IPS-18c (cell line): ENCODE results near the gene FSTL5.

ENCODE experiments used
- H3K4me3 ChIP-seq: 2 replicates; pipeline ENCODE4 v1.7.0; 2013; ENCODE audit warnings: low read depth, mild to moderate bottlenecking, low read length, moderate library complexity; ENCODE audit not compliant: insufficient read depth
- H3K9me3 ChIP-seq: one replicate; pipeline ENCODE4 v1.6.1; 2013; ENCODE audit warnings: mild to moderate bottlenecking, low read length, moderate library complexity; ENCODE audit not compliant: control insufficient read depth, insufficient read depth

FSTL5 gene

DNA sequence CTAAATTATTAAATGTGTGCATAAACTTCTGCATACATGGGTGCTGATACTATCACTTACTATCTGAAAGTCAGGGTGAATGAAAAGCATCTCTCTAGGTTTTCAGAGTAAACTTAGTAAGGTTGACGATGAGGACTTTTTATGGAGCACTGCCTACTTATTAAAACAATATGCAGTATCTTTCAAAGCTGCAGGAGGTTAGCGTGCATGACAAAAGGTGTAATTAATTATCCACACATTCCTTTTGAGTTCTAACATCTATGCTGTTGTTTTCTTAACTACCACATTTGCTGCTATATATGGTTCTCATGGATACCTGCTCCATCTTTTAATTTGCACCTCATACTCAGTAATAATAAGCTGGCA is 256.2 kb downstream of the FSTL5 start:
- H3K9me3 ChIP-seq: no peaks in the 10 kb centered on the region
- H3K4me3 ChIP-seq: no peak overlapping the region

DNA sequence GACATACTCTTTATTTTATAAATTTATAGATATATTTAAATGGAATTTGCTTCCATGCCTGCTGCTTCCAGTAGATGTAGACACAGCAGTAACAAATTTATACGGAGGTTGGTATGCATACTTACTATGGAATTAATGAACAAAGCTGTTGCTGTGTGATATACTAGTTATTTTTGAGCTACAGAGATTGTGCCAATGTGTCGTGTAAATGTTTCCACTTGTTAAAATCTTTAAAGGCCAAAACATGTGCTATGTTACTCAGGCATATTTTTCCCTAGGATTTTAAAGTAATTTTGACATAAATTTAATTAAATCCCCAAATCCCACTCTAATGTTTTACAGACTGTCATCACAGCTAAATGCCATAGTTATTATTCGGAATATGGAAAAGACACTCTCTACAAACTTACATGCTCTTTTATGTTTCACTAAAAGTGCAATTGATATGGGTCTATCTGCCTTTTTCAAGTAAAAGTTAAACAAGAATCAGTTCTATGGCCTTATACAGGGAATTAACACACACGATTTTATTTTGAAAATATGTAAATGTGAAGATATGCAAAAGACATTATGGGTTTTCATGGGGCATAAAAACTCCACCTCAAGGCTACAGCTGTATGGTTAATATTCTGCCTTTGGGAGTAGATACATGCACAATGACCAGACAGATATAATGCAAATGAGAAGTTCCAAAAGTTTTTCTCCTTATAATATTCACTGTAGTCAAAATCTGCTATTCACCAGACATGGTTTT is 256.8 kb downstream of the FSTL5 start:
- Histone ChIP-seq H3K9me3 (no peaks in the 10 kb centered on the region), H3K4me3 (no peak overlapping the region)

DNA sequence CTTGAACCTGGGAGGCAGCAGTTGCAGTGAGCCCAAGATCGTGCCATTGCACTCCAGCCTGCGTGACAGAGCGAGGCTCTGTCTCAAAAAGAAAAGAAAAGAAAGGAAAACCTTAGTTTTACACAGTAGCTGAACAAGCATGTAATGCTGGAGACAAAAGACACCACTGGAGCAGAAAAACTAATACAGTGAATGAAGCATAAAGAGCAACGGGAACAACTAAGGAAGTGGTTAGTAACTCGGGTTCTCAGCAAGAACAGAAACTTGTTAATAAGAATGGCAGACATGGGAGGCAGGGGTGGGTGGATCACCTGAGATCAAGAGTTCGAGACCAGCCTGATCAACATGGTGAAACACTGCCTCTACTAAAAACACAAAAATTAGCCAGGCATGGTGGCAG is 263.7 kb downstream of the FSTL5 start:
- Histone ChIP-seq H3K9me3 (no peaks in the 10 kb centered on the region), H3K4me3 (no peak overlapping the region)

DNA sequence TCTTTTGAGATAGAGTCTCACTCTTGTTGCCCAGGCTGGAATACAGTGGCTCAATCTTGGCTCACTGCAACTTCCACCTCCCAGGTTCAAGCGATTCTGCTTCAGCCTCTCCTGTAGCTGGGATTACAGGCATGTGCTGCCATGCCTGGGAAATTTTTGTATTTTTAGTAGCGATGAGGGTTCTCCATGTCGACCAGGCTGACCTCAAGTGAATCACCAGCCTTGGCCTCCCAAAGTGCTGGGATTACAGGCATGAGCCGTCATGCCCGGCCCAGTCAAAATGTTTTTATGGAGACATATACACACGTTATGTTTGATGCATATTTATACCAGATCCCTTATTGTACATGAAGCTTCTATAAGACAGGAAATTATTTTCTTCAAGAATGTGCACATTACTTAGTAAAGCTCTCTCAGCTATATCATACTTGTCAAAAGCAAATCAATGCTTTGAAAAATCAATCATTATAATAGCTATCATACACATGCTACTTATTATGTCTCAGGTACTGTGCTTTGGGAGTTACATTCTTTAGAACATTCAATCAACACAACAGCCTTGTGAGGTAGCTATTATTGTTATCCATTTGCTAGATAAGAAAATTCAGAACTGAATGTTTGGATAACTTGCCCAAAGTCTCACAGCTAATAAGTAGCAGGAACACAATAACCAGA is 269.2 kb downstream of the FSTL5 start:
- Histone ChIP-seq H3K9me3 (no peaks in the 10 kb centered on the region), H3K4me3 (no peak overlapping the region)

DNA sequence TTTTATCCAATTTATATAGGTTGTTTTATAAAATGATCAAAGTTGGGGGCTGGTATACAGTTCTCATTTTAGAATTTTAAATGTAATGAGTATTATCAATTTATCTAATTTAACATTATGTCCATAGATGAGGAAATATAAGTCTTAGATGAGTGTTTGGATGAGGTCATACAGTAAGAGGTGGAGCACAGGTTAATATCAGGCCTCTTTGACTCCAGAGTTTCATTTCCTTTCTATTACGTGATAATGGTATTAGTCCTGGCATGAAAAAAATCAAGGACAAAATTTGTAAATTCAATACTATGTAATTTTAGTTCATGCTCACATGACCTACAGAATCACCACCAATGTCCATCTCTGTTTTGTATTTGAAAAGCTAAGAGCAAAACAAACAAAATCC is 269.8 kb downstream of the FSTL5 start:
- Histone ChIP-seq H3K9me3 (no peaks in the 10 kb centered on the region), H3K4me3 (no peak overlapping the region)

DNA sequence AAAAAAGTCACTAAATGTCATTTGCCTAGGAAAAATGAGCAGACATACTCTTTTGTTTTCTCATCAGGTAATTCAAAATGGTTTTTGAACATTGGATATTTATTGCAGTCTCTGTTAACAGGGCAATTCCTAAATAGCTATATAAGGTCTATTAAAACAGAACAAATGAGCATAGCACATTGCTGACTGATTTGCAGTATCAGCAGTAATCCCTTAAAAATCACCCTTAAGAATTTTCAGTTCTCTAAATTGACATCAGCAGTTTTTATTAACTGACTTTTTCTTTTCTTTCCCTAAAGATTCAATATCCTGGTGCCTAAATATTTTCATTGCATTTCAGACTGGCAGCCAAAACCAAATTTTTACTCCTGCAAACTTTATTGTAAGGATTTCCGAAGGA is 270.2 kb downstream of the FSTL5 start:
- H3K4me3 ChIP-seq: no peak overlapping the region
- H3K9me3 ChIP-seq: no peaks in the 10 kb centered on the region

DNA sequence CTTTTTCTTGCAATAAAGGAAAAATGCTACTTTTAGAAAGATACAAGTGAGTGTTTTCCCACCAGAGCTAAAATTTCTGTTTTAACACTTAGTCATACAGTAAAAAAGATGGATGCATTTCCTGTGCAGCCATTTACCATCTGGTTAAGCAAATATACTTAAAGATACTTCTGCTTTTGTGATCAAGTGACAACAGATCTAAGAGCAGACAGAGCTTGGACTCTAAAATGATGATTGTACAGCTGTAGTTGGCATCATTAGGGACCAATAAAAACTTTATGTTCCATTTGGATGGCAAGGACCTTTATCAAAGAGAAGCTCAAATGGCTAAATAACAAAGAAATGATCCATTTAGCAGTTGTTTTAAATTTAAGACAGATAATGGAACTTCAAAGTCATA is 270.8 kb downstream of the FSTL5 start:
- Histone ChIP-seq H3K9me3 (no peaks in the 10 kb centered on the region), H3K4me3 (no peak overlapping the region)

DNA sequence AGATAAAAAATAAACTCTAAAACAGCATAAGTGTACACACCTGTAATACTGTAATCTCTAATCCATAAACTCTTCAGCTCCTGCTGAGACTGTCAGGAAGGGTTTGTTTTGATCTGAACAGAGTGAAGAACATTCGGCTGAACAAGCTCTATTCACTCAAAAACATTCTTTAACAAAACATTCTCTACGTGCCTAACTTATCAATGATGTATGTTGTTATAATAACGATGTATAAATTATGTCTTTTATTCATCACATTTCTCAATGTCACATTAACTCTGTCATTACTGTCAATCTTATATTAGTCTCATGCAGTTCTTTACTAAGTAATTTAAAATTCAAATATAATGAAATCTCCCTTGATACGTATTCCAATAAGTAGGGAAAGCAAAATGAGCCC is 280.6 kb downstream of the FSTL5 start:
- Histone ChIP-seq H3K9me3 (no peaks in the 10 kb centered on the region), H3K4me3 (no peak overlapping the region)

DNA sequence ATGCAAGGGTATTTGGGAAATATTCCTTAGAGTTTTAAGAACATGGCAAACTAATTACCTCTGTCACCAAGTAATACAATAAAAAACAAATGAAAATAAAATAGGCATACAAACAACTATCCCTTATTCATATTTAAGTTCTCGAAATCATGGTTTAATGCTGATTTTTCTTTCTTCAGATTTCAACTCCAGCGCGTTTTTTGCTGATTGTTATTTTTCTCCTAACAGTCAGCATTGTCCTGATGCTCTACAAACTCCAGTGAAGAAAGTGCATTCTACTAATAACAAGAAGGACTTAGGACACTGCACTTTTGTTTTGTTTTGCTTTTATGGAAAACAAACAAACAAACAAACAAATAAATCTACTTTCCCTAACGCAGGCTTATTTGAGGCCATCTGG is 282.4 kb downstream of the FSTL5 start:
- Histone ChIP-seq H3K9me3 (no peaks in the 10 kb centered on the region), H3K4me3 (no peak overlapping the region)

DNA sequence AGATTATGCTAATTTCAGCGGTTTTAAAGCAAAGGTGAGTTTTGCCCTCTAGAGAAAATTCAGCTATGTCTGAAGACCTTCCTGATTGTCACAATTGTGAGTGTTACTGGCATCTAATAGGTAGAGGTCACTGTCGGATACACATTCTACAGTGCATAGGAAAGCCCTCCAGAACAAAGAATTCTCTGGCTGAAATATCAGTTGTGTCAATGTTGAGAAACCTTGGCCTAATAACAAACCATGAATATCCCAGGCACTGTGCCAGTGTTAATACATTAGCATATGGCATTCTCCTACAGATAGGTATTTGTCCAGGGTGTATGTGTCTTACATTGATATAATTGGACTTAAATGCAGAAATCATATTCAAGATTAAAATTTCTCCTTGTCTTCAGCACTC is 294.3 kb downstream of the FSTL5 start:
- H3K4me3 ChIP-seq: no peak overlapping the region
- no peaks in the 10 kb centered on the region for H3K9me3 ChIP-seq

DNA sequence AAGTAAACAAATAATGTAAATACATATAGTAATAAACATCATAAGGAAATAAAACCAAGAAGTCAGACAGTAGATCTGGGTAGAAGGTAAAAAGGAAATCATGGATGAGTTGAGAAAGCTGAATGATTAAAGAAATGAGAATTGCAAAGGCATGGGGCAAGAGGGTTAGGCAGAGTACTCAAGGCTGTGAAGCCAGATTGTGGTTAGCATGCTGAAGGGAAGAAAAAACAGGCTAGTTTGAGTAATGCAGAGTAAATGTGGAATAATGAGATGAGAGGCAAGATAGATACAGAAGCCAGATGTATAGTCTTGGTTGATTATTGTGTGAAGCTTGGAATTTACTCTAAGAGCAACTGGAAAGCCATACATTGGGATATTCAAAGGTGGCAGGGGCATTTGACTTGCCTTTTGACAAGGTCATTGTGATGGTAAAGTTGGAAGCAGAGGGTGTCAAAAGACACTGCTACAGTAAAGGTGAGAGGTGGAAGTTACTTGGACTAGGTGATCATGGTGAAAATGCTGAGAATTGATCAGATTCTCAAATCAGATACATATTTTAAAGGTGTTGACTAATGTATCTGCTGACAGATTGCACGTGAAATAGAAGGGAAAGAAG is 307.0 kb downstream of the FSTL5 start:
- no peaks in the 10 kb centered on the region for H3K9me3 ChIP-seq
- H3K4me3 ChIP-seq: no peak overlapping the region

DNA sequence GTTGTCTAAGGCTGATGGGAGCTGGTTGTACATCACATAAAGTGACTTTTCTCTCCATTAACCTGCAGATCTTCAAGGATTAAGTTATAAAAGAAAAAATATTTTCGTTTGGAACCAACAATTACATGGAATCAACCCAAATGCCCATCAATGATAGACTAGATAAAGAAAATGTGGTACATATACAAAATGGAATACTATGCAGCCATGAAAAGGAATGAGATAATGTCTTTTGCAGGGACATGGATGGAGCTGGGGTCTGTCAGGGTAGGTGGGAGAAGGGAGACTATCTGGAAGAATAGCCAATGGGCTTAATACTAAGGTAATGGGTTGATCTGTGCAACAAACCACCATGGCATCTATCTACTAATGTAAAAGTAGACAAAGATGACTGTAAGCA is 313.2 kb downstream of the FSTL5 start:
- Histone ChIP-seq H3K9me3 (no peaks in the 10 kb centered on the region), H3K4me3 (no peak overlapping the region)

DNA sequence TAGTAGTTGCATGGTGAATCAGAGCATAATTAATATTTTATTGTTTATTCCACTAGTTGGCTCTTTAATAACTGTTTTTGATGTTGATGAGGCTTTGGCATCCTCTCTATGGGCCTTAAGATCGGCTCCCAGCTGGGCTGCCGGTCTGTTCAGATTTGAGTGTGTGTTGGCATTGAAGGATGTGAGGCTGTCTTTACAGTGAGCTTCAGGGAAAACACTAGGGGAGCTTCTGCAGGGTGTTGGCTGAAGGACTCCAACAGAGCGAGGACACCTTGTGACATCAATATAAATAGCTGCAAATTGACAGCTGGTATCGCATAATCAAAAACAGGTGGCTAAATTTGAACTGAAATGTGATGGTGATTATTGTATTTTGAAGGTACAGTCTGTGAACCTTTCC is 322.0 kb downstream of the FSTL5 start:
- Histone ChIP-seq H3K4me3 (no peak overlapping the region), H3K9me3 (no peaks in the 10 kb centered on the region)

DNA sequence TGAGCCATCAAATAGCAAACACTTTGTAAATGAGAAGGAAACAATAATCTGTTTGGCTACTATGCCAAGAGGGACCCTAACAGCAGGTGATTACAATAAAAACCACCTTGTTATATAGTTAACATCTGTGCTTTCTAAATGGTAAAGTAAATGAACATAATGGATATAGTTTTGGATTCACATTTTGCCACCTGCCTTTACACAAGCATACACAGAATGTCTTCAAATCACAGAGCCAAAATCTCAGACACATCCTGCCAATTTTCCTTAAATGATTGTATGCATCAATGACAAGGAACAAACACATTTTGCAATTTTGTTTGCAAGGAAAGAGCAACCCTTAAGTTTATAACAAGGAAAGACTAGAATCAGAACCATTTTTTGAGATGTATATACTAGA is 334.2 kb downstream of the FSTL5 start:
- H3K4me3 ChIP-seq: no peak overlapping the region
- no peaks in the 10 kb centered on the region for H3K9me3 ChIP-seq

DNA sequence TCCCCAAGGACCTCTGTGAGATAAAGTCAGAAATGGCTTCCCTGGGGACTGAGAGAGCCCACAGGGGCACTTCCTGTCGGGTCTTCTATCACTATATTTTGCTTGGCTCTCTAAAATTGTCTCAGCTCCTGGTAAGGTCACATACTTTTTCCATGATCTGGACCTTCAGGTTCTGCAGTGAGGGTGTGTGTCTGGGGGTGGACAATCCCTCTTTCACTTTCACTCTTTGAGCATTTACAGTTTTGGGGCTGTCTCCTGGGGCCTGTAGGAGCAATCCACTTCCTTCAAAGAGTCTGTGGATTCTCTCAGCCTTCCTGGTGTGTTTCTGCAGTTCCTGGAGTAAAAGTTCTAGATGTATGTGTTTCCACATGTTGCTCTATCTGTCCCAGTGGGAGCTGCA is 335.7 kb downstream of the FSTL5 start:
- no peaks in the 10 kb centered on the region for H3K9me3 ChIP-seq
- H3K4me3 ChIP-seq: no peak overlapping the region

DNA sequence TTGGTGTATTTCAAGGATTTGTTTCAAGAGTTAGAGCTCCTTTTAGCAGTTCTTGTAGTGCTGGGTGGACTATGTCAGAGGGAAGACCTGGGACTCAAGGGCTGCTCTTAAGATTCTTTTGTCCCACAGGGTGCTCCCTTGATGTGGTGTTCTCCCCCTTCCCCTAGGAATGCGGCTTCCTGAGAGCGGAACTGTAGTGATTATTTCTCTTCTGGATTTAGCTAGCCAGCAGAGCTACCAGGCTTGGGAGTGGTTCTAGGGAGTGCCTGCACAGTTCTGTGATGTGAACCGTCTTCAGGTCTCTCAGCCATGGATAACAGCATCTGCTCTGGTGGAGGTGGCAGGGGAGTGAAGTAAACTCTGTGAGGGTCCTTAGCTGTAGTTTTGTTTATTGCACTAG is 336.8 kb downstream of the FSTL5 start:
- Histone ChIP-seq H3K9me3 (peaks cover 2% of the 10 kb centered on the region), H3K4me3 (no peak overlapping the region)

DNA sequence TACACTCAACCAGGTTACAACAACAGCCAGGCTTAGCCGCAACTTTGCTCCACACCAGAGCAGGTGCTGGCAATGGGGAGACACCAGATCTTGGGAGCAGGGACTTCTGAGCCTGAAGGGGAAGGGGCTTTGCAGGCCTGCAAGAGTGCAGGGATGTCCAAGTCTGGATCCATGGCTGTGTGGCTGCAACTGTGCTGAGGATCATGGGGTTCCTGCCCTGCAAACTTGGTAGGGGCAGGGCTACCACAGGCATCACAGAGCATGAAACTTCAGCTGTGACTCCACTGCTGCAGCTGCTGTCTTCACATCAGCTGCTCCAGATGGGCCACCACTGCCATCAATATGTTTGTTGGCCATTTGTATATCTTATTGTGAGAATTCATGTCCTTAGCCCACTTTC is 340.4 kb downstream of the FSTL5 start:
- H3K9me3 ChIP-seq: peaks cover 2% of the 10 kb centered on the region

DNA sequence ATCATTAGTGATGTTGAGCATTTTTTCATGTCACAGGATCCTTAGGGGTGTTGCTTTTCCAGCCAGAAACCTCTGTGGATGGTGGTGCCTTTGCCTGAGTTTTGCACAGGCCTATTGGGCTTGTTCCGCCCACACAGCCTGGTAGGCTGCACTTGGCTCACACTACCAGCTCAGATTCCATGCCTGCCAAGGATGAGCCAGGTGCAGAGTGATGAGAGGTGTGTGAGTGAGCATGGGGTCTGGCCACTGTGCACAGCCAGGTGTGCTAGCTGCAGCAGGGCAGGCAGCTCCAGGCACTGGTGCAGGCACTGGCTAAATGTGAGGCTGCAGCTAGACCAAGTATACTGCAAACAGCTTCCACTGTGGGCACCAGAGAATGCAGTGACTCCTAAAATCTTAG is 341.6 kb downstream of the FSTL5 start:
- no peak overlapping the region for H3K4me3 ChIP-seq
- H3K9me3 ChIP-seq: peaks cover 2% of the 10 kb centered on the region

More for the DNA sequence above, 340.4 kb downstream of the FSTL5 start:
- H3K4me3 ChIP-seq: no peak overlapping the region
